ENCODE results near the gene TRAPPC12. TPM values are rescaled to one million over a fixed set of nuclear protein-coding genes. Genes with fewer than 3 reads are reported as not detected.
A peak's percentile ranks its signal among the peaks of the same experiment; 100 is the strongest.

The TRAPPC12 gene
- total and polyA plus RNA-seq, 2 experiments from 2014 or later: 77.2 to 103 TPM

GRCh38 chr2:3376821-3377220 lies 2.7 kb upstream of the TRAPPC12 start:
- TF ChIP-seq CTCF (IDR thresholded peaks at IDR 0.05; ENCODE audit: low read depth, low read length): no peak
- H3K4me1 ChIP-seq (ENCODE audit: low read depth): peaks cover 16% of the 10 kb centered on the region
- no peaks in the 10 kb centered on the region for H3K27me3 ChIP-seq
- H3K9me3 ChIP-seq (ENCODE audit: low read depth): no peaks in the 10 kb centered on the region
- no peak for DNase-seq (ENCODE audit: low read depth in 1 of 2, low spot score in 1 of 2)
- H3K27ac ChIP-seq: no peak overlapping the region
- H3K4me3 ChIP-seq: peak overlapping the region; percentile 67
- no peaks in the 10 kb centered on the region for H3K36me3 ChIP-seq

GRCh38 chr2:3377279-3377611 lies 2.2 kb upstream of the TRAPPC12 start:
- no peak for TF ChIP-seq CTCF (IDR thresholded peaks at IDR 0.05; ENCODE audit: low read depth, low read length)
- peaks cover 16% of the 10 kb centered on the region for H3K4me1 ChIP-seq (ENCODE audit: low read depth)
- H3K4me3 ChIP-seq: peak overlapping the region; percentile 67
- H3K9me3 ChIP-seq (ENCODE audit: low read depth): no peaks in the 10 kb centered on the region
- peak in 1 of 2 donors; percentile 58 for DNase-seq (ENCODE audit: low read depth in 1 of 2, low spot score in 1 of 2)
- H3K36me3 ChIP-seq: no peaks in the 10 kb centered on the region
- peak overlapping the region; percentile 83 for H3K27ac ChIP-seq
- H3K27me3 ChIP-seq: no peaks in the 10 kb centered on the region

- peak within 1 kb of the TSS; percentile 83 for H3K27ac ChIP-seq
- TF ChIP-seq CTCF (IDR thresholded peaks at IDR 0.05; ENCODE audit: low read depth, low read length): no peak
- DNase-seq (ENCODE audit: low read depth in 1 of 2, low spot score in 1 of 2): peak; percentile 98 to 99
- H3K27me3 ChIP-seq: no peaks in the 10 kb centered on the region
- peaks cover 16% of the 10 kb centered on the region for H3K4me1 ChIP-seq (ENCODE audit: low read depth)
- H3K4me3 ChIP-seq: peak within 1 kb of the TSS; percentile 67
- no peaks in the 10 kb centered on the region for H3K9me3 ChIP-seq (ENCODE audit: low read depth)
- no peaks in the 10 kb centered on the region for H3K36me3 ChIP-seq
These were observed 1.7 kb upstream of the TRAPPC12 start, which contains the start of gene EIPR1 for GRCh38 chr2:3377612-3378432. EIPR1 (minus strand) TSS chr2:3377818; CDS start chr2:3377689, 129 bp downstream.

- no peaks in the 10 kb centered on the region for H3K9me3 ChIP-seq (ENCODE audit: low read depth)
- TF ChIP-seq CTCF (IDR thresholded peaks at IDR 0.05; ENCODE audit: low read depth, low read length): no peak
- DNase-seq (ENCODE audit: low read depth in 1 of 2, low spot score in 1 of 2): no peak
- H3K4me1 ChIP-seq (ENCODE audit: low read depth): peaks cover 16% of the 10 kb centered on the region
- H3K27ac ChIP-seq: peak overlapping the region; percentile 81
- no peaks in the 10 kb centered on the region for H3K27me3 ChIP-seq
- H3K36me3 ChIP-seq: no peaks in the 10 kb centered on the region
- peak overlapping the region; percentile 67 for H3K4me3 ChIP-seq
These were observed 201 bp upstream of the TRAPPC12 start for GRCh38 chr2:3379339-3379646.

- H3K27ac ChIP-seq: no peak overlapping the region
- peaks cover 21% of the 10 kb centered on the region for H3K36me3 ChIP-seq
- H3K27me3 ChIP-seq: no peaks in the 10 kb centered on the region
- DNase-seq (ENCODE audit: low read depth in 1 of 2, low spot score in 1 of 2): no peak
- TF ChIP-seq CTCF (IDR thresholded peaks at IDR 0.05; ENCODE audit: low read depth, low read length): no peak
- H3K4me1 ChIP-seq (ENCODE audit: low read depth): no peaks in the 10 kb centered on the region
- H3K4me3 ChIP-seq: no peak overlapping the region
- no peaks in the 10 kb centered on the region for H3K9me3 ChIP-seq (ENCODE audit: low read depth)
These were observed 7.0 kb downstream of the TRAPPC12 start for GRCh38 chr2:3386448-3386958.
